Mesodermal cell (in vitro differentiated cells): ENCODE data around the gene EPB41L5.
"Not testable (repeated sequence)": the region's sequence is repeated elsewhere in the genome, so short reads cannot be mapped to it uniquely, and the experiment has no call there.

ENCODE experiments used
- H3K27ac ChIP-seq: 2 replicates; pipeline ENCODE4 v1.7.0; 2013; ENCODE audit warnings: mild to moderate bottlenecking, low read depth, low read length, moderate library complexity; ENCODE audit not compliant: severe bottlenecking
- H3K36me3 ChIP-seq: 2 replicates; pipeline ENCODE4 v1.7.1; 2013; ENCODE audit warnings: mild to moderate bottlenecking, low read length, moderate library complexity; ENCODE audit not compliant: control insufficient read depth, insufficient read depth
- H3K4me1 ChIP-seq: one replicate; pipeline ENCODE4 v1.7.1; 2013; ENCODE audit warnings: mild to moderate bottlenecking, low read length; ENCODE audit not compliant: insufficient read depth, control insufficient read depth, poor library complexity, severe bottlenecking
- H3K4me3 ChIP-seq: 2 replicates; pipeline ENCODE4 v1.7.0; 2013; ENCODE audit warnings: low read length, control low read depth, mild to moderate bottlenecking; ENCODE audit not compliant: insufficient read depth, poor library complexity, severe bottlenecking; ENCODE audit errors: extremely low read depth
- H3K9me3 ChIP-seq: 2 replicates; pipeline ENCODE4 v1.7.1; 2013; ENCODE audit warnings: mild to moderate bottlenecking, low read length, moderate library complexity; ENCODE audit not compliant: control insufficient read depth
- WGBS, 2 experiments: methylation state at CpG; one replicate each; pipeline ENCODE4 v1.1.5; 2013; ENCODE audit warnings: missing lambda C conversion rate in 2 of 2; ENCODE audit not compliant: insufficient coverage in 2 of 2; 5-methylcytosine and 5-hydroxymethylcytosine counted together

Gene EPB41L5

DNA sequence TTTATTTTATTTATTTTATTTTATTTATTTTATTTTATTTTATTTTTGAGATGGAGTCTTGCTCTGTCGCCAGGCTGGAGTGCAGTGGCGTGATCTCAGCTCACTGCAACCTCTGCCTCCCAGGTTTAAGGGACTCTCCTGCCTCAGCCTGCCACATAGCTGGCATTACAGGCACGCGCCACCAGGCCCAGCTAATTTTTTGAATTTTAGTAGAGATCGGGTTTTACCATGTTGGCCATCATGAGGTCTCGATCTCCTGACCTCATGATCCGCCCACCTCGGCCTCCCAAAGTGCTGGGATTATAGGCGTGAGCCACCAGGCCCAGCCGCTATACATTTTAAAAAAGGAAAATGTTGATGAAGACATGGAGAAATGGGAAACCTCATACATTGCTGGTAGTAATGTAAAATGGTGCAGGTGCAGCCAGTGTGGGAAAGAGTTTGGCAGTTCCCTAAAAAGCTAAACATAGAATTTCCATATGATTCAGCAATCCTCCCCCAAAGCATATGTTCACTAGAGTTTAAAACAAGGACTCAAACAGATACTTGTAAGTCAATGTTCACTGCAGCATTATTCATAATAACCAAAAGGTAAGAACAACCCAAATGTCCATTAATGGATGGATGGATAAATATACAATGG is 187.1 kb downstream of the EPB41L5 start:
- H3K4me3 ChIP-seq, H3K9me3 ChIP-seq, H3K36me3 ChIP-seq, H3K4me1 ChIP-seq, H3K27ac ChIP-seq: not testable (repeated sequence)
- WGBS, 2 experiments, result 95 to 98% methylated on average over 8 to 9 of the region's 10 CpGs

DNA sequence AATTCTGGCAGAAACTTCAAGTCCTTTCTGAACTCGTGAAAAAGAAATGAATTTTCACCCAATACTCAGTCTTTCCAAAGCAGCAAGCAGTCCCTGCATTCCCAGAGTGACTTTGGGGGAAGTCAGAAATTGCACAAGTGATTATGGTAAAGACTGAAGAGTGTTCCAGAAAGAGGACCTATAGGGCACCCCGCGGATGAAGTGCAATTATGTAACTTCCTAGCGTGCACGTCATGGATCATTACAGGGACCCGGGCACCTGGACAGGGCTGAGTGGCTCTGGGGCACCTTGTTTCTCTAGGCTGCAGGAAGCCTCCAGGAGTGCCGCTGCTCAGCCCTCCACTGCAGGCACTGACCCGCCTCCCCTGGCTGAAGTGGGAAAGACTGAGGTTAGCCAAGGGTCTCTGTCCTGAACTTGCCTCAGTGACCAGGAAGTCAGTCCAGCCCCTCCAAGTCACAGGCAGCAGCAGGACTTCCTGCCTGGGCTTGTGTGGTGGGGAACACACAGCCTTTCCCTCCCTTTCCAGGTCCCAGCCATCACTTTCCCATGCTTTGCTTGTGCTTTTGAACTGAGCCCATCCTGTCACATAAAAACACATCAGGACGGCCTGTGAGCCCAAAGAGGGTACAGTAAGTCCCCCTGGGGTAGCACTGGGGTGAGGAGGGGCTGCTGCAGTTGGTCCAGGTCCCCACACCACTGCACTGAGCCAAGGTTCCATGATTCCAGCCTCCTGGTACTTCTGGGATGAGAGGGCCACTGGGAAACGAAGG is 190.6 kb downstream of the EPB41L5 start:
- H3K4me1 ChIP-seq, result no peaks in the 10 kb centered on the region
- H3K36me3 ChIP-seq, result no peaks in the 10 kb centered on the region
- no peaks in the 10 kb centered on the region for H3K9me3 ChIP-seq
- H3K4me3 ChIP-seq, result no peak overlapping the region
- H3K27ac ChIP-seq, result no peak overlapping the region
- WGBS, 2 experiments, result 89 to 94% methylated on average over 8 of the region's 10 CpGs

DNA sequence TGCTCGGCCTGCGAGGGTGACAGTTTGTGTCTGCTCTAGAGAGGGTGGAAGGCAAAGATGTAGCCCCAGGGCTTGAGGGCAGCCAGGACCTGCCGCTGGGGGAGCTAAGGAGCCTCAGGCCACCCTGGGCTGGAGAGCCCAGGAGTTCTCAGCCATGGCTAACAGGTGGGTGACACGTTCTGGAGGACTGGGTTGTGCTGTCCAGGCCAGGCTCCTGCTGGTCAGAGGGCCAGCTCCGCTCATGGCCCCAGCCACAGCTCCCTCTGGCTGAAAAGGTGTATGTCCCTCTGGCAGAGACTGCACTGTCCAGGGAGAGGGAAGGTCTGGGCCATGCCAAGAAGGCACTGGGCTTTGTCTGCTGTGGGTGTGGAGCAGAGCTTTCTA is 191.1 kb downstream of the EPB41L5 start:
- H3K4me3 ChIP-seq, result no peak overlapping the region
- no peaks in the 10 kb centered on the region for H3K36me3 ChIP-seq
- no peaks in the 10 kb centered on the region for H3K4me1 ChIP-seq
- H3K9me3 ChIP-seq, result no peaks in the 10 kb centered on the region
- no peak overlapping the region for H3K27ac ChIP-seq
- 73 to 87% methylated on average over 4 to 5 of the region's 5 CpGs for WGBS, 2 experiments

GRCh38 chr2:120204417-120204816 is 191.5 kb downstream of the EPB41L5 start:
- no peak overlapping the region for H3K27ac ChIP-seq
- 63 to 67% methylated on average over 3 of the region's 3 CpGs for WGBS, 2 experiments
- no peaks in the 10 kb centered on the region for H3K9me3 ChIP-seq
- no peak overlapping the region for H3K4me3 ChIP-seq
- no peaks in the 10 kb centered on the region for H3K36me3 ChIP-seq
- no peaks in the 10 kb centered on the region for H3K4me1 ChIP-seq

DNA sequence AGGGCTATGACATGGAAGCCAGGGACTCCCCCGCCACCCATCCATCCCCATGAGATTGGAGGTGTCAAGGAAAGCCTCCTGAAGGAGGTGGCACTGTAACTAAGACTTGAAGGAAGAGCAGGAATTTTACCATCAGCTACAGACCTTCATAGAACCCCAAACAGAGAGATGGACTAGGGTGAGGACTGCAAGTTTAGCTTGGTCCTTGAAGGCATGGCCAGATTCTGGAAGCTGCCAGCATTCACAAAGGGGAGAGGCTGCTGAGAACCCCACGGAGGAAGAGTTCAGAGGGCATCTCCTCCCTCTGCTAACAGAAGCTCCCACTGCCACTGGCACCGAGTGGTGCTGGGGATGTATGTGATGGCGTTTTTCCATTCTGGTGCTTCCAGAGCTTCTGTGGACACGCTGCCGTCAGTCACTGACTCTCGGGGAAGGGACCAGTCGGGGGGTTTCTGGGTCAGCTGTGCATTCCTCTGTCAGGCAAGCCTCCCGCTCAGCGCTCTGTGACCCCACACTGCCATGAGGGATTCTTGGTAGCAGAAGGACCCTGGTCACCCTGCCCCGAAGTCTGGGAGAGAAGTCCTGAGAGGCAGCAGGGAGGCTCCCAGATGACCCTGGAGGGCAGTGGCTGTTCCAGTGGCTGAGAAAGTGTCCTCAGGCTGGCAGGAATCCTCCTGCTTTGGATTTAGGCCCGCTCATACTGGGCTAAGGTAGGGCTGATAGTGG is 192.2 kb downstream of the EPB41L5 start:
- H3K9me3 ChIP-seq, result no peaks in the 10 kb centered on the region
- H3K36me3 ChIP-seq, result no peaks in the 10 kb centered on the region
- H3K27ac ChIP-seq, result no peak overlapping the region
- 90 to 96% methylated on average over 9 of the region's 12 CpGs for WGBS, 2 experiments
- no peak overlapping the region for H3K4me3 ChIP-seq
- no peaks in the 10 kb centered on the region for H3K4me1 ChIP-seq

- Histone ChIP-seq H3K36me3 (no peaks in the 10 kb centered on the region), H3K27ac (no peak overlapping the region), H3K4me1 (no peaks in the 10 kb centered on the region), H3K4me3 (no peak overlapping the region), H3K9me3 (no peaks in the 10 kb centered on the region)
- 50 to 66% methylated on average over 8 of the region's 8 CpGs for whole genome bisulfite sequencing, 2 experiments
These were observed 193.2 kb downstream of the EPB41L5 start for GRCh38 chr2:120206022-120206581.

- 87 to 96% methylated on average over 8 of the region's 10 CpGs for WGBS, 2 experiments
- H3K9me3 ChIP-seq, result no peaks in the 10 kb centered on the region
These were observed 195.8 kb downstream of the EPB41L5 start for GRCh38 chr2:120208381-120209353.

GRCh38 chr2:120209427-120210269 is 196.8 kb downstream of the EPB41L5 start:
- Histone ChIP-seq H3K9me3 (no peaks in the 10 kb centered on the region), H3K36me3 (no peaks in the 10 kb centered on the region), H3K27ac (no peak overlapping the region), H3K4me3 (no peak overlapping the region), H3K4me1 (no peaks in the 10 kb centered on the region)
- WGBS, 2 experiments, result 89 to 92% methylated on average over 6 to 9 of the region's 12 CpGs

More at GRCh38 chr2:120208381-120209353, 195.8 kb downstream of the EPB41L5 start:
- Histone ChIP-seq H3K36me3 (no peaks in the 10 kb centered on the region), H3K4me1 (no peaks in the 10 kb centered on the region), H3K4me3 (no peak overlapping the region), H3K27ac (no peak overlapping the region)

DNA sequence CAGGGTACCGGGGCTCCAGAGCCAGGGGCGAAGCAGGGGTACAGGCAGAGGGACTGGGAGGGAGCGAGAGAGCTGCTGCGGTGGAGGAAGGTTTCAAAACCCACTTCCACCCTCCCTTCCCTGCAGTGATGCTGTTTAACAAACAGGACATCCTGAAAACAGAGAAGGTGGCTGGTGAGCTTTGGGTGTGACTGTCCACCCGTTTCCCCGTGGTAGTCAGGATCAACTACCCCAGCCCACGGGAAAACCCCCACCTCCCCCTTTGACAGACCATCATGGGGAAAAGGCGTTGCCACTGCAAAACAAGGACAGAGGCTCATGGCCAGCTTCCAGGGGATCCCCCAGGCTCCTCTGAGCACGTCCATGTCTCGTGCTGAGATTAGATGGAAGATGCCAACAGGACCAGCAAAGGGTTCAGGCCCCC is 197.4 kb downstream of the EPB41L5 start:
- H3K4me3 ChIP-seq, result no peak overlapping the region
- no peaks in the 10 kb centered on the region for H3K9me3 ChIP-seq
- WGBS, 2 experiments, result 67 to 78% methylated on average over 3 to 7 of the region's 10 CpGs
- H3K36me3 ChIP-seq, result no peaks in the 10 kb centered on the region
- H3K27ac ChIP-seq, result no peak overlapping the region
- H3K4me1 ChIP-seq, result no peaks in the 10 kb centered on the region
